Measurements from ENCODE around the gene PCLAF.

GRCh38 chr15:64373360-64373759 lies 7.9 kb downstream of the PCLAF start:
- TF ChIP-seq CTCF (IDR thresholded peaks at IDR 0.05) (no peak), POLR2A (IDR thresholded peaks at IDR 0.05) (no peak)

Data from body of pancreas (tissue), 4 donors.